Mesenteric fat pad (tissue), 1 donor: Measurements from ENCODE around the gene SMYD3. TPM values are rescaled to one million over a fixed set of nuclear protein-coding genes. Genes with fewer than 3 reads are reported as not detected.

Experiments used
- DNase-seq: peaks from one replicate; pipeline ENCODE4 v3.0.0-alpha.2; 2020; ENCODE audit warnings: low spot score
- total RNA-seq: library from RNA; stranded (reverse); fragmentation: NEBNext Ultra II Directional; extraction: Animal tissue kit (Norgen Biotek cat#: 25700); gene quantifications from one replicate; pipeline ENCODE4 v1.2.1, GENCODE V29; 2021
- donor health status: DM: yes; HTN: yes; CAD: no.

Gene SMYD3
- total RNA-seq, 1 donor from 2014 or later = 12.4 TPM

- no peak for DNase-seq
These were observed 35.4 kb downstream of the SMYD3 start for GRCh38 chr1:246471688-246472087.

DNA sequence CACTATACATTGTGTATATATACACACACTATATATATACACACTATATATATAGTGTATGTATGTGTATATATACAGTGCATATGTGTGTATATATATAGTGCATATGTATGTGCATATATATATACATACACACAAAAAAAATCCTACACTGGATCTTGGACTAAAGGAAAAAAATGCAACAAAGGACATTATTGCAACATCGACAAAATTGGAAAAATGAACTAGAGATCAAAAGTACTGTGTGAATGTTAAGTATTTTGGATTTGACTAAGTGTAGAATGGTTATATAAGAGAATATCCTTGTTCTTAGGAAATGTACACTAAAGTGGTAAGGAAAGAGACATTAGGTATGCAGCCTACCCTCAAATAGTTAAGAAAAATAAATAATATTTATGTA, 36.5 kb downstream of the SMYD3 start:
- DNase-seq = no peak

DNA sequence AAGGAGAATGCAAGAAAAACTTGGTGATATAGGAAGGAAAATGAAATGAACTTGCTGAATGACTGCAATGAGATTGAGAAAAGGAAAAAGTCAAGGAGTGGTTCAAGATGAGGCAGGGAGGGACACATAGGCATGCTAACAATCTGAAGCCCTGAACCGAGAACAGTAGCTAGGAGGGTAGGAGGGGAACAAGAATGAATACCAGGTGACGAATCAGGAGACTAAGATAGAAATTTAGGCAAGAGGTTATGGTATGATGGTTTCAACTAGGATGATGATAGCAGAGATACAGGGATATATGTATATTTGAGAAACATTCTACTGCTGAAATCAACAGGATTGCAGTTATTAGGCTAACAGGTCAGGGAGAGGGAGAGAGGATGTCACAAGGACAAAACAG, 44.1 kb downstream of the SMYD3 start:
- DNase-seq = no peak

DNA sequence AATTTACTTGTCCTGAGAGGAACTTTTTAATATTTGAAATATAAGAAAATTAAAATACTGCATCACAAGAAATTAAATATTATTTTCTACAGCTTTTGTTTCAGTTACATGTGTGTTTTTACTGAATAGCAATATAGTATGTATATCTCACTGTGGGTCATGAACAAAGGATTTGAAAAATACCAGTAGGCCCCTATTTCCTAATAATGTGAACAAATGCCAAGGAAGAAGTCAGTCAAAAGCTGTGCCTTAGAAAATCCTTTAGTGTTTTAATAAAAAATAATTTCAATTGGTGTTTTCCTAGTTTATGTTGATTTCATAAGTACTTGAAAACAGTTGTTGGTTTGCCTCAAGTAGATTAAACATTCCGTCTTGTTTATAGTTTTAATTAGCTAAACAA, 46.7 kb downstream of the SMYD3 start:
- no peak for DNase-seq

DNA sequence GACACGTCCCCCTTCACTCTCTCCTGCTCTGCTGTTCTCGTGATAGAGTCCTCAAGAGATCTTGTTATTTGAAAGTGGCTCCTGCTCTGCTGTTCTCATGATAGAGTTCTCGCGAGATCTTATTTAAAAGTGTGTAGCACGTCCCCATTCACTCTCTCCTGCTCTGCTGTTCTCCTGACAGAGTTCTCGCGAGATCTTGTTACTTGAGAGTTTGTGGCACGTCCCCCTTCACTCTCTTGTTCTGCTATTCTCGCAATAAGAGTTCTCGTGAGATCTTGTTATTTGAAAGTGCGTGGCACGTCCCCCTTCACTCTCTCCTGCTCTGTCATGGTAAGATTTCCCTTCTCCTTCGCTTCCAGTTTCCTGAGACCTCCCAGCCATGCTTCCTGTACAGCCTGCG, 47.9 kb downstream of the SMYD3 start:
- DNase-seq = no peak

DNA sequence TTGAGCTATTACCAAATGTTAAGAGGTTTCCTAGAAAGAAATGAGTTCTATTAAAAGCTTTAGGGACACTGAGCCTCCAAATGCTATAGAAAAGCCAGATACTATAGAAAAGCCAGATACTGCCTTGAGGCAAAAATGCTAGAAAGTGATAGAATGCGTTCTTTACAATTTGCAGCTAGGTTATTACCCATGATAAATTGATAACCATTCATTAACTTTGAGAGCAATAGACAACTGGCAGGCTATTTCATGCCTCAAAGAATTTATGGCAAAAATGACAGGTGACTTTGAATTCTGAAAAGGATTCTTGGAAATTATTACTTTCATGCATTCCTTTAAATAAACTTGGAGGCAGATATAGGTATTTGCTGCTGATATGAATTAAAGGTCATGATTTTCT, 51.6 kb downstream of the SMYD3 start:
- no peak for DNase-seq

DNA sequence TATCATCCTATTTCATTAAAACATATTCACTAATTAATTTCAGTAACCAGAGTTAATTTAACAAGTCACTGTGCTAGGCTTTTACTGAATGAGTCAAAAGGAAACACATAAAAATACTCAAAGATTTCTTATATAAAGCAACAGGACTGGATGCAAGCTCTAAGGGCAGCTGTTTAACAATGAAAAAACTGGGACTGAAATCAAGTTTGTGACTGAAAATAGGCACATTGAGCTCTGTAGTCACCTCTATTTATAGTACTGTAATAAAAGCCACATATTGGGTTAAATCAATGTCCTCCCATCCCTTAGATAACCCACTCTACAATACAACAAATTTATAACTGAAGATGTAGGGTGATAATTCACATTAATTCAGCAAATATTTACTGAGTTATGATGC, 52.4 kb downstream of the SMYD3 start:
- DNase-seq = no peak

GRCh38 chr1:246450611-246451251, 56.3 kb downstream of the SMYD3 start:
- DNase-seq = no peak

DNA sequence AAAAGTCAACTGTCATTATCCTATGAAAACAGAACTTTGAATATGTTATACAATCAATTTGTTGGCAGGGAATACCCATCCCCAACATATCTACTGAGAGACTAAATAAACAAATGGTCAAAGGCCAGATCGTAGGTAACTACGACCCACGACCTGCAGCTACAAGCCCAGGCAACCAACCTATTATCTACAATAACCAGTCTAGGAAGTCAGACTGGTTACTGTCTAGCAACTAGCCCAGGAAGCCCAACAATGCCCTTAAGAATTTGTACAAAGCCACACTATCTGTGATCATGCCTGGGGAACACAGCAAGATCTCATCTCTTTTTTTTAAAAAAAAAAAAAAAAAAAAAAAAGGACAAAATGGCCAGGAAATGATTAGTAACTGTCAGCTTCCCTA, 58.7 kb downstream of the SMYD3 start:
- no peak for DNase-seq

DNA sequence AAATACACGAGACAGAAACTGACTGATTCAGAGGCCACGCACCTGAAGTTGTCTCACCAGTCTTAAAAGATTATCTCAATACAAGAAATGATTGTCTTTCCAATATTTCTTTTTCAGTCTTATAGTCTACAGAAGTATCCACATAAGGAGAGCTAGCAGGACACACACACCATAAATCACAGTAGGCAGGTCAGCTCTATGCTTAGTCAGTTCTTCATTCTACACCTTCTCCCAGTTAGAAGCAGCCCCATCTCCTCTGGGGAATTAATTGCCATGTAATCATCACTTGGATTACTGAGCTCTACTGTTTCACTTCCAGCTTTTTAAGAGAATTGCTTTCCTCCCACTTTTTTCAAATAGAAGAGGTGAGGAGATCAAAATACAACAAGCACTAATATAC, 59.6 kb downstream of the SMYD3 start:
- DNase-seq = no peak

GRCh38 chr1:246445503-246445902, 61.6 kb downstream of the SMYD3 start:
- no peak for DNase-seq

- no peak for DNase-seq
These were observed 62.5 kb downstream of the SMYD3 start for GRCh38 chr1:246444617-246445016.

DNA sequence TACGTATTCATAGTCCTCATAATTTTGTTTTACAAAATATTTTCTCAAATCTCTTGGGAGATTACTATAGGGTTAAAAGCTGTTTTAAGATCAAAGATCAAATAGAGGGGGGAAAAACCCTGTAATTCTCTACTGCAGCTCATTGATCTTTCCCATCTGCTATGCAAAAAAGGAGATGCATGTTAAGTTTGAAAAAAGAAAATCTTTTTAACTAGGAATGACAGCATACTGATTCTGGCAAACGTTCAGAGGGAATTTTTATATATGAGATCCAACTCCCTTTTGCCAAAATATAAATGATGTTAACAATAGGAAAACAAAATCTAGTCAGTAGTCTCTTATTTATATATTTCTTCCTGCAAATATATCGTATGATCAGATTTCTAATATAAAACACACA, 69.1 kb downstream of the SMYD3 start:
- DNase-seq = no peak

DNA sequence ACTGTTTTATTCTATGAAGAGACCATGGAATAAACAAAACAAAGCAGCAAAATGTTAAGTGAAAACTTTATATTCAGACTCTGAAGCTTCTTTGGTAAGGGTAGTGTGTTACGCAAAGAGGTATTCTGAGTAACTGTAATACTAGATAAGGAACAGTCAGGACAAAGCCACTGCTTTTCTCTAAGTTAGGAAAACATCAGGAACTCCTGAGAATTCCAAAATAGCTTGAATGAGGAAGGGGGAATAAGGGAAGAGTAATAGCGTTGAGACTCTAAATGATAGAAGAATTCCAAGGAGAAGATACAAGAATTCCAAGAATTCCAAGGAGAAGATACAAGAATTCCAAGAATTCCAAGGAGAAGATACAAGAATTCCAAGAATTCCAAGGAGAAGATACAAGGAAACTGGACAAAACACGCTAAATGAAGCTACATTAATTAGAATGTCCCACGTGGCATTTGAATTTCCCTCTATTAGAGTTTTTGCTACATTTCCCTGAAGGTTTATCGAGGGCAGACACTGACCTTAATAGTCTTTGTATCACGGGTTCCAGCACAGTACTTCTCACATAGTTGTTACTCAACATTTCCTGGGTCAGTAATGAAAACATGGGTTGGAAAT, 71.5 kb downstream of the SMYD3 start:
- DNase-seq = no peak

DNA sequence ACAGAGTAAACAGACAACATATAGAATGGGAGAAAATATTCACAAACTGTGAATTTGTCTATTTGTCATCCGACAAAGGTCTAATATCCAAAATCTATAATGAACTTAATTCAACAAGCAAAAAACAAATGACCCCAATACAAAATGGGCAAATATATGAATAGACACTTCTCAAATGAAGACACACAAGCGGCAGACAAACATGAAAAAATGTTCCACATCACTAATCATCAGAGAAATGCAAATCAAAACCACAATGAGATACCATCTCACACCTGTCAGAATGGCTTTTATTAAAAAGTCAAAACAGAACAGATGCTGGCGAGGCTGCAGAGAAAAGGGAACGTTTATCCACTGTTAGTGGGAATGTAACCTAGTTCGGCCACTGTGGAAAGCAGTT, 72.7 kb downstream of the SMYD3 start:
- DNase-seq = no peak

DNA sequence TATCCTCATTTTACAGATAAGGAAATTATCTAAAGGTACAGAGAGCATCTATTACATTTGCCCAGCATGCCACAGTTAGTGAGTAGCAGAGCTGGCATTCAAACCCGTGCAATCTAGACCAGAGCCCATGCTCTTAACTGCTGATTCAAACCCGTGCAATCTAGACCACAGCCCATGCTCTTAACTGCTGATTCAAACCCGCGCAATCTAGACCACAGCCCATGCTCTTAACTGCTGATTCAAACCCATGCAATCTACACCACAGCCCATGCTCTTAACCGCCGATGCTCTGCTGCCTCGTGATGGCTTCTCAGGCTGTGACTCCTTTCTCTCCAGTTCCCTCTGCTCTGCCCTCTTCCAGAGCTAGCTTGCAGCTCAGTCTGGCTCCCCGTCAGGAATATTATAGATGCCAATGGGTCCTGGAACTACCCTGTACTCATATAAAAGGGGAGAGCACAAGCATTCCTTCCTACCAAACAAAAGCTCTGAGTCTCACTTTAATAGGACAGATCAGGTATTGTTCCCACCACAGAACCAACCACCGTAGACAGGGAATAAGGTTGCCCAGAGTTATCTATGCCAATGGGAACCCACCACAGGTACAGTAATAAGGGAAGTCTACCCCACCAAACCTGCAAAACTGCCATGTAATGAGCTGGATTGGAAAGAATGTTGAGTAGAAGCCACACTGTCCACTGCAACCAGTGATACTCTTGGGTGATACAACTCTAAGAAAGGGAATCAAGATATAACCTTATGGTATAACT, 78.4 kb downstream of the SMYD3 start:
- DNase-seq = no peak

GRCh38 chr1:246427611-246428010, 79.5 kb downstream of the SMYD3 start:
- DNase-seq = no peak

DNA sequence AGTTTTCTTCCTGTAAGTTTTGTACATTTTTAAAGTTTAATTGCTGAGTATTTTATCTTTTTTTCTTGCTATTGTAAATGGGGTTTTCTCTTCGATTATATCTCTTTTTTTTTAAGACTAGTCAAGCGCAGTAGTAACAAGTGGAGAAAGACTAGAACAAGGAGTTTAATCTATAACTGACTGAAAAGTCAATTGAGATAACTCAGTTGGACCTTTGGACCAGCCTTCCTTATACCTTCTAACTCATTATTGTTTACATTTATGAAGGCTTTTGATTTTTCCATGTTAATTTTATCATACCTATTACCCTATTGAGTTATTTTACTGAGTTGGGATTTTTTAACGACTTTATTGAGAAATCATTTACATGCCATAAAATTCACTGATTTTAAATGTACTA, 81.2 kb downstream of the SMYD3 start:
- no peak for DNase-seq

DNA sequence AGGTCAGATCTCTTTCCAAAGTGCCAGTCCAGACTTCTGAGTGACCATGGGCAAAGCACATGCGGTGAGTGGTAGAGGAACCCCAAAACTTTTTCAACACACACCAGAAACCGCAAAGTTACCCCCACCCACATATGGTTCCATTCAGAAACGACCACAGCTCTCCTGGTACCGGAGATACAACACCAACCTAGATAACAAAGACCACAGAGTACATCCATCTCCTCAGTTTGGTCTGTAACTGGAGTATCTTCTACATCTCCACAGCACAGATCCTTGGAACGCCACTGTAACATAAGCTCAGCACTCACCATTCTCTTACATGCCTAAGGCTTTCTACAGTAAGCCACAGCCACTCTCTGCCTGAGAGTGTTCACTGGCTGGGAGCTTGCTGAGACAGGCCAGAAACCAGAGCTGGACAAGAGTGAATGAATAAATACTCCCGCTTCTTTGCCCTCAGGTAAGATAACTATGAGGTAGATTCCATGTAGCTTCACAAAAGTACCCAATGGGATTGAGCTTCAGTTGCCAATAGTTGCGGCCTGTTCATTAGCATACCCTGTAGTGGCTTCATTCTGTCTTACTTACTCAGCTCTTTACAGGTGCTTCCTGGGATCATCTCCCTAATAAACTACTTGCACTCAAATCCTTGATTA, 81.8 kb downstream of the SMYD3 start:
- DNase-seq = no peak

- DNase-seq = no peak
These were observed 86.8 kb downstream of the SMYD3 start for GRCh38 chr1:246420300-246420699.

- no peak for DNase-seq
These were observed 88.3 kb downstream of the SMYD3 start for GRCh38 chr1:246418565-246419312.
